ENCODE results near the gene TOMM34.

TOMM34 gene

GRCh38 chr20:44908987-44909871 lies 51.0 kb downstream of the TOMM34 start:
- Mint-ChIP-seq H3K4me3 (peak overlapping the region; percentile 75 to 89 (median 85)), H3K27me3 (ENCODE audit: low read depth) (no peaks in the 10 kb centered on the region), H3K9me3 (no peaks in the 10 kb centered on the region), H3K27ac (peak overlapping the region in 1 of 3 experiments; percentile 14), H3K36me3 (ENCODE audit: low read depth) (peaks cover 45% of the 10 kb centered on the region), H3K4me1 (peaks cover 4% of the 10 kb centered on the region)
- TF ChIP-seq CTCF (IDR thresholded peaks at IDR 0.05; ENCODE audit: unreplicated experiment in 3 of 3) = no peak

GRCh38 chr20:44904377-44904776 lies 55.8 kb downstream of the TOMM34 start:
- H3K4me1 Mint-ChIP-seq = peaks cover 3% of the 10 kb centered on the region
- no peak for TF ChIP-seq CTCF (IDR thresholded peaks at IDR 0.05; ENCODE audit: unreplicated experiment in 3 of 3)

GRCh38 chr20:44901974-44902373 lies 58.2 kb downstream of the TOMM34 start:
- no peaks in the 10 kb centered on the region for H3K27me3 Mint-ChIP-seq (ENCODE audit: low read depth)
- H3K9me3 Mint-ChIP-seq = no peaks in the 10 kb centered on the region
- H3K4me3 Mint-ChIP-seq = no peak overlapping the region
- no peak overlapping the region for H3K27ac Mint-ChIP-seq
- TF ChIP-seq CTCF (IDR thresholded peaks at IDR 0.05; ENCODE audit: unreplicated experiment in 3 of 3) = no peak
- H3K36me3 Mint-ChIP-seq (ENCODE audit: low read depth) = peaks cover 59% of the 10 kb centered on the region
- H3K4me1 Mint-ChIP-seq = peaks cover 9% of the 10 kb centered on the region

More at GRCh38 chr20:44904377-44904776, 55.8 kb downstream of the TOMM34 start:
- H3K4me3 Mint-ChIP-seq = no peak overlapping the region
- H3K9me3 Mint-ChIP-seq = no peaks in the 10 kb centered on the region
- no peak overlapping the region for H3K27ac Mint-ChIP-seq
- peaks cover 65% of the 10 kb centered on the region for H3K36me3 Mint-ChIP-seq (ENCODE audit: low read depth)
- no peaks in the 10 kb centered on the region for H3K27me3 Mint-ChIP-seq (ENCODE audit: low read depth)

GRCh38 chr20:44900231-44900854 lies 59.9 kb downstream of the TOMM34 start:
- TF ChIP-seq CTCF (IDR thresholded peaks at IDR 0.05; ENCODE audit: unreplicated experiment in 3 of 3) = no peak
- peaks cover 19% of the 10 kb centered on the region for H3K4me1 Mint-ChIP-seq
- H3K4me3 Mint-ChIP-seq = no peak overlapping the region
- no peaks in the 10 kb centered on the region for H3K9me3 Mint-ChIP-seq
- peaks cover 45% of the 10 kb centered on the region for H3K36me3 Mint-ChIP-seq (ENCODE audit: low read depth)
- H3K27ac Mint-ChIP-seq = no peak overlapping the region
- no peaks in the 10 kb centered on the region for H3K27me3 Mint-ChIP-seq (ENCODE audit: low read depth)

- no peak overlapping the region for H3K27ac Mint-ChIP-seq
- peaks cover 25% of the 10 kb centered on the region for H3K4me1 Mint-ChIP-seq
- TF ChIP-seq CTCF (IDR thresholded peaks at IDR 0.05; ENCODE audit: unreplicated experiment in 3 of 3) = no peak
- H3K4me3 Mint-ChIP-seq = no peak overlapping the region
- H3K27me3 Mint-ChIP-seq (ENCODE audit: low read depth) = no peaks in the 10 kb centered on the region
- peaks cover 18% of the 10 kb centered on the region for H3K36me3 Mint-ChIP-seq (ENCODE audit: low read depth)
- no peaks in the 10 kb centered on the region for H3K9me3 Mint-ChIP-seq
Observed at GRCh38 chr20:44897133-44897532, 63.1 kb downstream of the TOMM34 start.
